ENCODE data around the gene TRIM41. TPM values are rescaled to one million over a fixed set of nuclear protein-coding genes. Genes with fewer than 3 reads are reported as not detected.

TRIM41 gene
- total and polyA plus RNA-seq, 9 of the 15 experiments (the other 6 are each of a cell fraction or from before 2014, with no cell fraction given): 1.8 to 47.6 (median 20.9) TPM

- no peak for TF ChIP-seq SETDB1 (IDR thresholded peaks at IDR 0.05; ENCODE audit: low read length)
- no peak for TF ChIP-seq ZNF212 (CRISPR knock-in tag; IDR thresholded peaks at IDR 0.05)
- no peak for TF ChIP-seq CHD1 (IDR thresholded peaks at IDR 0.05; ENCODE audit: low read length)
- TF ChIP-seq, protein P1, sequence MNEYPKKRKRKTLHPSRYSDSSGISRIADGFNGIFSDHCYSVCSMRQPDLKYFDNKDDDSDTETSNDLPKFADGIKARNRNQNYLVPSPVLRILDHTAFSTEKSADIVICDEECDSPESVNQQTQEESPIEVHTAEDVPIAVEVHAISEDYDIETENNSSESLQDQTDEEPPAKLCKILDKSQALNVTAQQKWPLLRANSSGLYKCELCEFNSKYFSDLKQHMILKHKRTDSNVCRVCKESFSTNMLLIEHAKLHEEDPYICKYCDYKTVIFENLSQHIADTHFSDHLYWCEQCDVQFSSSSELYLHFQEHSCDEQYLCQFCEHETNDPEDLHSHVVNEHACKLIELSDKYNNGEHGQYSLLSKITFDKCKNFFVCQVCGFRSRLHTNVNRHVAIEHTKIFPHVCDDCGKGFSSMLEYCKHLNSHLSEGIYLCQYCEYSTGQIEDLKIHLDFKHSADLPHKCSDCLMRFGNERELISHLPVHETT (CRISPR knock-in tag; conservative IDR thresholded peaks at IDR 0.05 in 1 of 2, IDR thresholded peaks at IDR 0.05 in 1 of 2): peak in 1 of 2 experiments; percentile 83; a peak in 2 of 4 replicates
- no peak for TF ChIP-seq ZNF764 (CRISPR knock-in tag; IDR thresholded peaks at IDR 0.05; ENCODE audit: low read depth)
- TF ChIP-seq ETV5 (CRISPR knock-in tag; IDR thresholded peaks at IDR 0.05; ENCODE audit: low read depth): peak; percentile 82
- no peak for TF ChIP-seq CBX8 (IDR thresholded peaks at IDR 0.05; ENCODE audit: borderline replicate concordance, extremely low read depth, low read depth, low read length, poor library complexity, severe bottlenecking)
- TF ChIP-seq POLR2G (IDR thresholded peaks at IDR 0.05; ENCODE audit: low read depth, low read length): peak; percentile 79
- peak; percentile 80 for TF ChIP-seq RBBP5 (IDR thresholded peaks at IDR 0.05; ENCODE audit: borderline replicate concordance, insufficient read depth, low read length, poor library complexity, severe bottlenecking)
- TF ChIP-seq ZBTB43 (CRISPR knock-in tag; IDR thresholded peaks at IDR 0.05): 0 out of 2 replicates have a peak, but pooled peaks have one; percentile 58
- no peak for TF ChIP-seq KDM2B (CRISPR knock-in tag; IDR thresholded peaks at IDR 0.05)
- TF ChIP-seq, protein P2, sequence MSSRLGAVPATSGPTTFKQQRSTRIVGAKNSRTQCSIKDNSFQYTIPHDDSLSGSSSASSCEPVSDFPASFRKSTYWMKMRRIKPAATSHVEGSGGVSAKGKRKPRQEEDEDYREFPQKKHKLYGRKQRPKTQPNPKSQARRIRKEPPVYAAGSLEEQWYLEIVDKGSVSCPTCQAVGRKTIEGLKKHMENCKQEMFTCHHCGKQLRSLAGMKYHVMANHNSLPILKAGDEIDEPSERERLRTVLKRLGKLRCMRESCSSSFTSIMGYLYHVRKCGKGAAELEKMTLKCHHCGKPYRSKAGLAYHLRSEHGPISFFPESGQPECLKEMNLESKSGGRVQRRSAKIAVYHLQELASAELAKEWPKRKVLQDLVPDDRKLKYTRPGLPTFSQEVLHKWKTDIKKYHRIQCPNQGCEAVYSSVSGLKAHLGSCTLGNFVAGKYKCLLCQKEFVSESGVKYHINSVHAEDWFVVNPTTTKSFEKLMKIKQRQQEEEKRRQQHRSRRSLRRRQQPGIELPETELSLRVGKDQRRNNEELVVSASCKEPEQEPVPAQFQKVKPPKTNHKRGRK (tag; IDR thresholded peaks at IDR 0.05): no peak
- no peak for TF ChIP-seq USF2 (CRISPR knock-in tag; IDR thresholded peaks at IDR 0.05)
- no peak for TF ChIP-seq LARP7 (IDR thresholded peaks at IDR 0.05)
- peak; percentile 39 for TF ChIP-seq CTCFL (IDR thresholded peaks at IDR 0.05; ENCODE audit: borderline replicate concordance, insufficient read depth, low read depth, low read length, poor library complexity, severe bottlenecking)
- no peak for TF ChIP-seq POLR3G (IDR thresholded peaks at IDR 0.05; ENCODE audit: extremely low read depth, insufficient read length, insufficient replicate concordance)
- no peak for TF ChIP-seq RFX5 (IDR thresholded peaks at IDR 0.05; ENCODE audit: low read depth, low read length)
- no peak for TF ChIP-seq FOXK1 (CRISPR knock-in tag; IDR thresholded peaks at IDR 0.05; ENCODE audit: borderline replicate concordance)
- no peak for TF ChIP-seq PHTF2 (CRISPR knock-in tag; IDR thresholded peaks at IDR 0.05)
These were observed 23.4 kb downstream of the TRIM41 start (continued) for GRCh38 chr5:181246276-181247049.

Data from K562 (cell line).